ENCODE data around the gene NHSL1.
A peak's percentile ranks its signal among the peaks of the same experiment; 100 is the strongest.

- TF ChIP-seq CTCF (IDR thresholded peaks at IDR 0.05) (peak; percentile 15 to 62 (median 45)), POLR2A (IDR thresholded peaks at IDR 0.05) (no peak)
Observed at GRCh38 chr6:138517635-138518034, 18.3 kb upstream of the NHSL1 start.

Data from prostate gland (tissue), 2 donors.